Urothelium cell line (cell line): ENCODE data around the gene PCGF3.
"Not testable (repeated sequence)": the region's sequence is repeated elsewhere in the genome, so short reads cannot be mapped to it uniquely, and the experiment has no call there.

Source experiments
- DNase-seq: peaks from one replicate; pipeline ENCODE4 v3.0.0; 2011; ENCODE audit warnings: low spot score, mixed read lengths
- FAIRE-seq: peaks from 2 replicates; lab custom pipeline; 2011; peaks lifted over from hg19 to GRCh38; lab: Jason Lieb, UNC

PCGF3 gene

GRCh38 chr4:722851-723360 lies 17.3 kb downstream of the PCGF3 start:
- no peak for FAIRE-seq
- no peak for DNase-seq

GRCh38 chr4:723751-724530 lies 18.3 kb downstream of the PCGF3 start:
- FAIRE-seq (no peak), DNase-seq (no peak)

GRCh38 chr4:725391-726234 lies 20.0 kb downstream of the PCGF3 start:
- FAIRE-seq: no peak
- no peak for DNase-seq

- no peak for FAIRE-seq
- DNase-seq: no peak
Measured at GRCh38 chr4:726235-726787, 20.7 kb downstream of the PCGF3 start.

- FAIRE-seq: no peak
- DNase-seq: no peak
Measured at GRCh38 chr4:726838-727237, 21.2 kb downstream of the PCGF3 start.

GRCh38 chr4:727576-727975 lies 21.9 kb downstream of the PCGF3 start:
- no peak for FAIRE-seq
- DNase-seq: no peak

- FAIRE-seq: no peak
Measured at GRCh38 chr4:729336-730315, 24.0 kb downstream of the PCGF3 start.

GRCh38 chr4:730511-730910 lies 24.9 kb downstream of the PCGF3 start:
- FAIRE-seq (no peak), DNase-seq (no peak)

More at GRCh38 chr4:729336-730315, 24.0 kb downstream of the PCGF3 start:
- DNase-seq: no peak

- not testable (repeated sequence) for FAIRE-seq
- peak; percentile 17 for DNase-seq
Measured at GRCh38 chr4:730946-731904, 25.6 kb downstream of the PCGF3 start.

- FAIRE-seq, DNase-seq: not testable (repeated sequence)
Measured at GRCh38 chr4:731954-732353, 26.3 kb downstream of the PCGF3 start.

GRCh38 chr4:732486-732885 lies 26.9 kb downstream of the PCGF3 start:
- no peak for DNase-seq
- no peak for FAIRE-seq

GRCh38 chr4:732911-733630 lies 27.4 kb downstream of the PCGF3 start:
- FAIRE-seq: no peak

GRCh38 chr4:733631-733980 lies 28.0 kb downstream of the PCGF3 start:
- FAIRE-seq (no peak), DNase-seq (no peak)

More at GRCh38 chr4:732911-733630, 27.4 kb downstream of the PCGF3 start:
- no peak for DNase-seq

- no peak for DNase-seq
- FAIRE-seq: no peak
Measured at GRCh38 chr4:734075-734474, 28.4 kb downstream of the PCGF3 start.

- FAIRE-seq: no peak
- DNase-seq: no peak
Measured at GRCh38 chr4:734951-735350, 29.3 kb downstream of the PCGF3 start.

GRCh38 chr4:735583-735982 lies 30.0 kb downstream of the PCGF3 start:
- no peak for DNase-seq

GRCh38 chr4:736561-736960 lies 30.9 kb downstream of the PCGF3 start:
- DNase-seq, FAIRE-seq: not testable (repeated sequence)

More at GRCh38 chr4:735583-735982, 30.0 kb downstream of the PCGF3 start:
- no peak for FAIRE-seq

GRCh38 chr4:738781-739280 lies 33.2 kb downstream of the PCGF3 start:
- FAIRE-seq: no peak
- DNase-seq: no peak
